H4 (cell line): ENCODE results near the gene ZNF765. TPM values are rescaled to one million over a fixed set of nuclear protein-coding genes. Genes with fewer than 3 reads are reported as not detected.
A peak's percentile ranks its signal among the peaks of the same experiment; 100 is the strongest.
"Not testable (repeated sequence)": the region's sequence is repeated elsewhere in the genome, so short reads cannot be mapped to it uniquely, and the experiment has no call there.

Experiments used
- DNase-seq: peaks from one replicate; pipeline ENCODE4 v3.0.0-alpha.2; 2015; ENCODE audit warnings: low spot score
- total RNA-seq: library from RNA; depleted of rRNA; stranded (reverse); fragments of >200 nt; shearing (Covaris generic); gene quantifications from 2 replicates; pipeline ENCODE4 v1.2.3, GENCODE V29; 2014

Gene ZNF765
- total RNA-seq, 1 experiment from 2014 or later: 6.7 TPM

- DNase-seq: no peak
These were observed 27.6 kb downstream of the ZNF765 start for GRCh38 chr19:53422551-53422950.

GRCh38 chr19:53423074-53423473, 28.1 kb downstream of the ZNF765 start:
- not testable (repeated sequence) for DNase-seq

- not testable (repeated sequence) for DNase-seq
These were observed 28.7 kb downstream of the ZNF765 start for GRCh38 chr19:53423680-53424079.

- peak; percentile 58 for DNase-seq
These were observed 30.1 kb downstream of the ZNF765 start for GRCh38 chr19:53424968-53425597.

- DNase-seq: peak; percentile 86
These were observed 36.6 kb downstream of the ZNF765 start, which contains the start of gene ZNF761 for GRCh38 chr19:53431399-53432087. ZNF761 (plus strand) TSS chr19:53431984; CDS start chr19:53447269, 15,285 bp downstream.

- no peak for DNase-seq
These were observed 37.2 kb downstream of the ZNF765 start for GRCh38 chr19:53432088-53432661.

- not testable (repeated sequence) for DNase-seq
These were observed 48.9 kb downstream of the ZNF765 start for GRCh38 chr19:53443809-53444208.

- not testable (repeated sequence) for DNase-seq
These were observed 52.2 kb downstream of the ZNF765 start for GRCh38 chr19:53447196-53447595.

GRCh38 chr19:53455828-53456227, 60.9 kb downstream of the ZNF765 start:
- DNase-seq: no peak

GRCh38 chr19:53460131-53460721, 65.3 kb downstream of the ZNF765 start:
- DNase-seq: not testable (repeated sequence)

GRCh38 chr19:53461866-53462265, 66.9 kb downstream of the ZNF765 start:
- DNase-seq: no peak

- DNase-seq: no peak
These were observed 67.9 kb downstream of the ZNF765 start for GRCh38 chr19:53462861-53463260.

- no peak for DNase-seq
These were observed 68.3 kb downstream of the ZNF765 start for GRCh38 chr19:53463263-53463662.

GRCh38 chr19:53466726-53467484, 72.0 kb downstream of the ZNF765 start:
- DNase-seq: no peak

- peak; percentile 63 for DNase-seq
These were observed 72.7 kb downstream of the ZNF765 start, which contains the start of gene ZNF813 for GRCh38 chr19:53467485-53468262. ZNF813 (plus strand) TSS chr19:53467733; CDS start chr19:53483823, 16,090 bp downstream.

- not testable (repeated sequence) for DNase-seq
These were observed 73.7 kb downstream of the ZNF765 start for GRCh38 chr19:53468628-53469027.

- DNase-seq: no peak
These were observed 77.0 kb downstream of the ZNF765 start for GRCh38 chr19:53471916-53472315.

- DNase-seq: not testable (repeated sequence)
These were observed 79.9 kb downstream of the ZNF765 start for GRCh38 chr19:53474832-53475231.

- not testable (repeated sequence) for DNase-seq
These were observed 80.5 kb downstream of the ZNF765 start for GRCh38 chr19:53475470-53475869.
